ENCODE data around the gene MMS22L. TPM values are rescaled to one million over a fixed set of nuclear protein-coding genes. Genes with fewer than 3 reads are reported as not detected.

The MMS22L gene
- total and polyA plus RNA-seq, 2 experiments from 2014 or later, result 11.7 to 49.5 TPM

- Mint-ChIP-seq H3K9me3 (peaks cover 6% of the 10 kb centered on the region; the same call in 2 of the 3 replicates), H3K4me1 (peaks cover 10% of the 10 kb centered on the region; the same call in 2 of the 3 replicates), H3K27ac (no peak overlapping the region), H3K36me3 (ENCODE audit: low read depth) (0 out of 3 replicates have a peak, but pooled peaks cover 4% of the 10 kb centered on the region), H3K4me3 (no peak overlapping the region), H3K27me3 (ENCODE audit: insufficient read depth, low read depth, poor library complexity) (no peaks in the 10 kb centered on the region)
- Histone ChIP-seq H3K4me2 (no peak overlapping the region), H3K27me3 (ENCODE audit: insufficient read depth) (no peaks in the 10 kb centered on the region), H3F3A (replicated peaks; ENCODE audit: low read depth) (no peaks in the 10 kb centered on the region), H3K79me2 (replicated peaks; ENCODE audit: insufficient read depth) (no peaks in the 10 kb centered on the region), H3K4me1 (ENCODE audit: insufficient read depth) (no peaks in the 10 kb centered on the region), H3K27ac (ENCODE audit: low read depth) (no peak overlapping the region), H2AFZ (peak overlapping the region; percentile 84), H4K20me1 (replicated peaks; ENCODE audit: insufficient read depth) (no peaks in the 10 kb centered on the region), H3K36me3 (ENCODE audit: insufficient read depth) (no peaks in the 10 kb centered on the region), H3K9me2 (ENCODE audit: insufficient read depth) (peaks cover 5% of the 10 kb centered on the region), H3K4me3 (no peak overlapping the region)
- no peak for DNase-seq (ENCODE audit: low spot score)
- no peak for ATAC-seq
- no peak for TF ChIP-seq EZH2 (IDR thresholded peaks at IDR 0.05; ENCODE audit: low read depth, unreplicated experiment)
- TF ChIP-seq CTCF (conservative IDR thresholded peaks at IDR 0.05; ENCODE audit: low read depth in 2 of 2), result no peak
- no peak for TF ChIP-seq EZH2phosphoT487 (IDR thresholded peaks at IDR 0.05; ENCODE audit: unreplicated experiment)
- TF ChIP-seq ZNF462 (CRISPR knock-in tag; IDR thresholded peaks at IDR 0.05), result no peak
- TF ChIP-seq CREB1 (CRISPR knock-in tag; IDR thresholded peaks at IDR 0.05; ENCODE audit: low read depth), result no peak
- no peak for TF ChIP-seq JUNB (IDR thresholded peaks at IDR 0.05; ENCODE audit: unreplicated experiment)
Observed at GRCh38 chr6:97110149-97110548, 172.9 kb downstream of the MMS22L start.

Data from GM23338 (cell line).